Activated CD4-positive, alpha-beta T cell treated with anti-CD3 and anti-CD28 coated beads for 24 hours (primary cell): ENCODE results near the gene SLC6A5.

ENCODE experiments used
- DNase-seq, 2 donors: peaks; one replicate each; pipeline ENCODE4 v3.0.0-alpha.2; 2020; ENCODE audit warnings: low read depth in 2 of 2

The SLC6A5 gene

GRCh38 chr11:20668844-20669819 is 69.7 kb downstream of the SLC6A5 start, which contains the start of gene NELL1:
NELL1 (plus strand) TSS chr11:20669586.
- DNase-seq, result no peak

GRCh38 chr11:20669820-20670684 is 70.6 kb downstream of the SLC6A5 start:
- DNase-seq, result no peak

GRCh38 chr11:20670932-20671403 is 71.6 kb downstream of the SLC6A5 start:
- no peak for DNase-seq

- DNase-seq, result no peak
These were observed 72.6 kb downstream of the SLC6A5 start for GRCh38 chr11:20671856-20672546.

GRCh38 chr11:20672575-20672974 is 73.2 kb downstream of the SLC6A5 start:
- no peak for DNase-seq

- no peak for DNase-seq
These were observed 77.2 kb downstream of the SLC6A5 start for GRCh38 chr11:20676658-20677057.

- DNase-seq, result no peak
These were observed 89.4 kb downstream of the SLC6A5 start for GRCh38 chr11:20688761-20689160.

- no peak for DNase-seq
These were observed 108.5 kb downstream of the SLC6A5 start for GRCh38 chr11:20707876-20708275.
